Heart left ventricle (tissue), 16 donors: ENCODE results near the gene TSPAN31. TPM values are rescaled to one million over a fixed set of nuclear protein-coding genes. Genes with fewer than 3 reads are reported as not detected.

Experiments used
- ATAC-seq, 4 donors: fragments of 200-7000 bp; cut with Tn5 transposase; one replicate each; pipeline ENCODE4 v1.9.1; 2020 to 2022; ENCODE audit warnings: moderate library complexity in 4 of 4, mild to moderate bottlenecking in 3 of 4, moderate number of reproducible peaks in 1 of 4
- DNase-seq, 5 donors: peaks; one replicate each; pipeline ENCODE4 v3.0.0-alpha.2; 2020
- H3K27ac ChIP-seq, 12 donors: fragments of 200-600 bp; sonication (generic) in 4 of 12; one replicate each; pipeline versions ENCODE4 v1.5.0 to v1.8.0; 2016 to 2022; ENCODE audit warnings: mild to moderate bottlenecking in 2 of 12
- H3K27me3 ChIP-seq, 9 donors: fragments of 200-600 bp; sonication (generic) in 2 of 9; one replicate each; pipeline versions ENCODE4 v1.5.1 to v1.8.0; 2016 to 2022; ENCODE audit warnings: mild to moderate bottlenecking in 3 of 9
- H3K36me3 ChIP-seq, 9 donors: fragments of 200-600 bp; sonication (generic) in 2 of 9; one replicate each; pipeline versions ENCODE4 v1.5.0 to v1.8.0; 2018 to 2022; ENCODE audit warnings: mild to moderate bottlenecking in 2 of 9
- H3K4me1 ChIP-seq, 12 donors: fragments of 200-600 bp; sonication (generic) in 4 of 12; one replicate each; pipeline versions ENCODE4 v1.5.0 to v1.8.0; 2016 to 2022; ENCODE audit warnings: mild to moderate bottlenecking in 3 of 12
- H3K4me3 ChIP-seq, 12 donors: fragments of 200-600 bp; sonication (generic) in 4 of 12; one replicate each; pipeline versions ENCODE4 v1.5.0 to v1.8.0; 2017 to 2022; ENCODE audit warnings: mild to moderate bottlenecking in 9 of 12, moderate library complexity in 4 of 12
- H3K9me3 ChIP-seq, 12 donors: fragments of 200-600 bp; sonication (generic) in 4 of 12; one replicate each; pipeline versions ENCODE4 v1.5.0 to v1.8.0; 2016 to 2022; ENCODE audit warnings: mild to moderate bottlenecking in 1 of 12
- CTCF ChIP-seq, 12 donors: fragments of 200-600 bp; sonication (generic) in 4 of 12; IDR thresholded peaks; one replicate each; pipeline versions ENCODE4 v1.5.0 to v1.8.0; 2018 to 2022; ENCODE audit warnings: antibody characterized with exemption in 12 of 12, mild to moderate bottlenecking in 5 of 12
- POLR2A ChIP-seq, 2 donors: fragments of 450-650 bp; IDR thresholded peaks; one replicate each; pipeline ENCODE4 v1.6.1; 2017; ENCODE audit warnings: antibody characterized with exemption in 2 of 2, mild to moderate bottlenecking in 2 of 2, moderate library complexity in 2 of 2
- WGBS, 4 donors: extraction: QIAGEN DNeasy Blood & Tissue Kit in 2 of 4; methylation state at CpG; one replicate each; pipeline versions ENCODE4 v1.1.5 to v1.1.7; 2013 to 2018; 5-methylcytosine and 5-hydroxymethylcytosine counted together
- intact Hi-C, 10 donors: fragments of 100-400 bp; cut with DNase I; formaldehyde crosslinking; loops; one replicate each; pipeline versions ENCODE4 v1.11.1 to v1.14.2; 2022
- polyA plus RNA-seq, 2 donors: library from polyadenylated mRNA; stranded (reverse); fragments of 200-250 nt; gene quantifications; one replicate each; pipeline ENCODE4 v1.2.3, GENCODE V29; 2013
- total RNA-seq, 9 donors: library from RNA; depleted of rRNA in 2 of 9; stranded (reverse); fragments of >200 nt in 2 of 9; fragmentation: NEBNext Ultra II Directional in 3 of 9; extraction: Animal tissue kit (Norgen Biotek cat#: 25700) in 3 of 9; gene quantifications; one replicate each; pipeline versions ENCODE4 v1.1.0 to v1.2.4, GENCODE V29; 2016 to 2023
- donor health status: ischemic (EF 13 %, LVEDD 7.1; RV severe dilation, severe dysfunction).
- donor health status: healthy with polysubstance abuse.
- donor health status: DM: no; HTN: yes; CAD: no.
- donor health status: DM: no; HTN: no; CAD: no.
- donor health status: ischemic (EF 25% LVEDD 6.9; RV normal size, moderate dysfunction).
- donor health status: ischemic (EF 25% LVEDD 5.7; RV mildly dilated, moderate dysfunction).
- donor health status: healthy.
- donor health status: DM: yes; HTN: yes; CAD: no.
- donor health status: ischemic (EF 35%, LVEDD 5.7; RV mildly dilated, moderate dysfunction).
- donor health status: nonischemic (EF 11% LVEDD 7.7; RV severe dilation, severe dysfunction).
- donor health status: DM: yes; HTN: yes; CAD: no.
- donor health status: PGD.
- donor health status: ischemic (EF 29% LVEDD 5.4; RV normal size, mild dysfunction).
- donor health status: nonischemic (EF 23%, LVEDD 6.1; RV moderate dilation, normal function).

Gene TSPAN31
- total and polyA plus RNA-seq, 11 donors = 27.2 to 59.3 (median 31.4) TPM

- H3K36me3 ChIP-seq = peaks cover 0 to 11% (median 8%) of the 10 kb centered on the region in 9 donors
- intact Hi-C loops = no loop called here
- peak overlapping the region in 9 of 12 donors; percentile 43 to 75 (median 60) for H3K27ac ChIP-seq
- H3K27me3 ChIP-seq = peaks cover 12 to 43% (median 22%) of the 10 kb centered on the region in 9 donors
- DNase-seq (peak in 1 of 5 donors; percentile 51), ATAC-seq (no peak)
- no peak for TF ChIP-seq CTCF (IDR thresholded peaks at IDR 0.05)
- H3K4me3 ChIP-seq = peak overlapping the region in 7 of 12 donors; percentile 16 to 63 (median 25)
- 50 to 61% (median 52%) methylated on average over 12 to 14 of the region's 14 CpGs for WGBS, 4 donors
- H3K4me1 ChIP-seq = peaks cover 7 to 66% (median 24%) of the 10 kb centered on the region in 12 donors
- H3K9me3 ChIP-seq = no peaks in the 10 kb centered on the region
Measured at GRCh38 chr12:57741844-57742738, 2.7 kb upstream of the TSPAN31 start.

GRCh38 chr12:57743769-57744168 lies 1.1 kb upstream of the TSPAN31 start:
- TF ChIP-seq CTCF (IDR thresholded peaks at IDR 0.05) = no peak
- no peak for TF ChIP-seq POLR2A (IDR thresholded peaks at IDR 0.05)
- ATAC-seq (no peak), DNase-seq (no peak)
- no peaks in the 10 kb centered on the region for H3K9me3 ChIP-seq
- intact Hi-C loops = no loop called here
- peaks cover 0 to 26% (median 5%) of the 10 kb centered on the region in 9 donors for H3K27me3 ChIP-seq
- WGBS, 4 donors = 90 to 98% (median 94%) methylated on average over 2 of the region's 2 CpGs
- H3K4me3 ChIP-seq = peak overlapping the region in 2 of 12 donors; percentile 82 to 97
- peaks cover 0 to 56% (median 12%) of the 10 kb centered on the region in 12 donors for H3K4me1 ChIP-seq
- H3K36me3 ChIP-seq = peaks cover 0 to 27% (median 25%) of the 10 kb centered on the region in 9 donors
- H3K27ac ChIP-seq = peak overlapping the region in 7 of 12 donors; percentile 94 to 98 (median 97)

GRCh38 chr12:57744194-57744776 lies 554 bp upstream of the TSPAN31 start:
- ATAC-seq (peak; percentile 43 to 71 (median 65)), DNase-seq (peak; percentile 66 to 75 (median 74))
- 12 to 14% (median 13%) methylated on average over 18 to 21 of the region's 21 CpGs for WGBS, 4 donors
- peaks cover 0 to 54% (median 10%) of the 10 kb centered on the region in 12 donors for H3K4me1 ChIP-seq
- no peaks in the 10 kb centered on the region for H3K9me3 ChIP-seq
- peak overlapping the region; percentile 91 to 98 (median 97) for H3K27ac ChIP-seq
- peak overlapping the region; percentile 65 to 97 (median 84) for H3K4me3 ChIP-seq
- intact Hi-C loops = no loop called here
- peaks cover 0 to 33% (median 30%) of the 10 kb centered on the region in 9 donors for H3K36me3 ChIP-seq
- peaks cover 0 to 21% (median 4%) of the 10 kb centered on the region in 9 donors for H3K27me3 ChIP-seq
- TF ChIP-seq CTCF (IDR thresholded peaks at IDR 0.05) = no peak
- no peak for TF ChIP-seq POLR2A (IDR thresholded peaks at IDR 0.05)

- DNase-seq (no peak), ATAC-seq (peak; percentile 1 to 6 (median 2))
- TF ChIP-seq CTCF (IDR thresholded peaks at IDR 0.05) (no peak), POLR2A (IDR thresholded peaks at IDR 0.05) (no peak)
- WGBS, 4 donors = 36 to 39% (median 38%) methylated on average over 8 of the region's 8 CpGs
- Histone ChIP-seq H3K4me3 (peak overlapping the region; percentile 65 to 97 (median 84)), H3K4me1 (peaks cover 0 to 43% (median 13%) of the 10 kb centered on the region in 12 donors), H3K27ac (peak overlapping the region; percentile 91 to 98 (median 97)), H3K9me3 (no peaks in the 10 kb centered on the region), H3K27me3 (peaks cover 0 to 9% (median 0%) of the 10 kb centered on the region in 9 donors), H3K36me3 (peaks cover 0 to 45% (median 41%) of the 10 kb centered on the region in 9 donors)
- intact Hi-C loops = no loop called here
Measured at GRCh38 chr12:57745485-57745881, 644 bp downstream of the TSPAN31 start.
